Small intestine (tissue), 7 donors: Measurements from ENCODE around the gene DNAI1. TPM values are rescaled to one million over a fixed set of nuclear protein-coding genes. Genes with fewer than 3 reads are reported as not detected.
A peak's percentile ranks its signal among the peaks of the same experiment; 100 is the strongest.

Source experiments
- DNase-seq, 2 donors: peaks; one replicate each; pipeline versions ENCODE4 v3.0.0 to v3.0.0-alpha.2; 2013
- FAIRE-seq: peaks from 2 replicates; lab custom pipeline; 2012; peaks lifted over from hg19 to GRCh38; lab: Jason Lieb, UNC
- H3K27ac ChIP-seq, 3 donors: one replicate each; pipeline ENCODE4 v1.5.1; 2013; ENCODE audit warnings: low read length in 2 of 3, mild to moderate bottlenecking in 2 of 3, control low read depth in 1 of 3, inconsistent platforms in 1 of 3, low read depth in 1 of 3, moderate library complexity in 1 of 3
- H3K27me3 ChIP-seq, 3 donors: one replicate each; pipeline ENCODE4 v1.6.1; 2013; ENCODE audit warnings: low read length in 3 of 3, inconsistent platforms in 1 of 3; ENCODE audit not compliant: control insufficient read depth in 3 of 3, insufficient read depth in 3 of 3
- H3K36me3 ChIP-seq, 3 donors: one replicate each; pipeline ENCODE4 v1.6.1; 2013; ENCODE audit warnings: low read length in 3 of 3, inconsistent platforms in 1 of 3, low read depth in 1 of 3, mild to moderate bottlenecking in 1 of 3, moderate library complexity in 1 of 3; ENCODE audit not compliant: control insufficient read depth in 3 of 3, insufficient read depth in 2 of 3
- H3K4me1 ChIP-seq, 3 donors: one replicate each; pipeline ENCODE4 v1.6.1; 2013; ENCODE audit warnings: low read length in 2 of 3, inconsistent platforms in 1 of 3, low read depth in 1 of 3, mild to moderate bottlenecking in 1 of 3, moderate library complexity in 1 of 3; ENCODE audit not compliant: control insufficient read depth in 3 of 3, insufficient read depth in 2 of 3
- H3K4me3 ChIP-seq, 3 donors: one replicate each; pipeline ENCODE4 v1.5.1; 2013; ENCODE audit warnings: low read length in 3 of 3, control low read depth in 1 of 3, inconsistent platforms in 1 of 3, low read depth in 1 of 3, mild to moderate bottlenecking in 1 of 3, moderate library complexity in 1 of 3
- H3K9me3 ChIP-seq, 2 donors: one replicate each; pipeline ENCODE4 v1.6.1; 2013; ENCODE audit warnings: low read depth in 1 of 2, low read length in 1 of 2; ENCODE audit not compliant: control insufficient read depth in 2 of 2, insufficient read depth in 1 of 2
- WGBS, 3 donors: extraction: QIAGEN DNeasy Blood & Tissue Kit; methylation state at CpG; one replicate each; pipeline ENCODE4 v1.1.7; 2013; 5-methylcytosine and 5-hydroxymethylcytosine counted together
- polyA plus RNA-seq, 4 donors: library from polyadenylated mRNA; stranded (reverse) in 3 of 4; unstranded in 1 of 4; fragments of 200-250 nt in 3 of 4; fragments of 120-200 nt in 1 of 4; gene quantifications; one replicate each; pipeline versions ENCODE4 v1.2.1 to v1.2.3, GENCODE V29; 2013
- donor health status: healthy with polysubstance abuse.
- donor health status: control.
- donor health status: control.
- donor health status: Bipolar disorder and iron deficiency.
- donor health status: healthy.

Gene DNAI1
- polyA plus RNA-seq, 4 donors: 0.22 TPM; not detected in 3

- H3K4me1 ChIP-seq: peaks cover 0 to 14% (median under 1%) of the 10 kb centered on the region in 3 donors
- DNase-seq (no peak), FAIRE-seq (no peak)
- H3K27me3 ChIP-seq: peaks cover 0 to 19% (median 2%) of the 10 kb centered on the region in 3 donors
- no peaks in the 10 kb centered on the region for H3K36me3 ChIP-seq
- no peak overlapping the region for H3K4me3 ChIP-seq
- H3K27ac ChIP-seq: no peak overlapping the region
- H3K9me3 ChIP-seq: no peaks in the 10 kb centered on the region
- 83 to 95% (median 92%) methylated on average over 7 of the region's 7 CpGs for WGBS, 3 donors
Measured at GRCh38 chr9:34506623-34507022, 48.0 kb downstream of the DNAI1 start.

GRCh38 chr9:34507556-34507955 lies 49.0 kb downstream of the DNAI1 start:
- Histone ChIP-seq H3K27me3 (peaks cover 0 to 15% (median 2%) of the 10 kb centered on the region in 3 donors), H3K4me3 (no peak overlapping the region), H3K4me1 (peaks cover 0 to 14% (median 1%) of the 10 kb centered on the region in 3 donors), H3K9me3 (no peaks in the 10 kb centered on the region), H3K36me3 (no peaks in the 10 kb centered on the region), H3K27ac (no peak overlapping the region)
- FAIRE-seq: no peak
- 70 to 82% (median 80%) methylated on average over 5 of the region's 5 CpGs for WGBS, 3 donors
- no peak for DNase-seq

GRCh38 chr9:34507966-34508365 lies 49.4 kb downstream of the DNAI1 start:
- no peak overlapping the region for H3K27ac ChIP-seq
- H3K27me3 ChIP-seq: peaks cover 0 to 12% (median 2%) of the 10 kb centered on the region in 3 donors
- H3K4me3 ChIP-seq: no peak overlapping the region
- H3K36me3 ChIP-seq: no peaks in the 10 kb centered on the region
- FAIRE-seq: no peak
- DNase-seq: no peak
- H3K4me1 ChIP-seq: peaks cover 0 to 14% (median 1%) of the 10 kb centered on the region in 3 donors
- H3K9me3 ChIP-seq: no peaks in the 10 kb centered on the region

GRCh38 chr9:34508463-34508862 lies 49.9 kb downstream of the DNAI1 start:
- DNase-seq: no peak
- Histone ChIP-seq H3K27me3 (peaks cover 0 to 11% (median 2%) of the 10 kb centered on the region in 3 donors), H3K9me3 (no peaks in the 10 kb centered on the region), H3K4me3 (no peak overlapping the region), H3K4me1 (peaks cover 0 to 14% (median 1%) of the 10 kb centered on the region in 3 donors), H3K27ac (no peak overlapping the region), H3K36me3 (no peaks in the 10 kb centered on the region)
- 88 to 98% (median 91%) methylated on average over 3 of the region's 3 CpGs for WGBS, 3 donors
- no peak for FAIRE-seq

- no peaks in the 10 kb centered on the region for H3K9me3 ChIP-seq
- peaks cover 0 to 7% (median 2%) of the 10 kb centered on the region in 3 donors for H3K27me3 ChIP-seq
- WGBS, 3 donors: 73 to 90% (median 74%) methylated on average over 3 of the region's 3 CpGs
- no peak for DNase-seq
- no peaks in the 10 kb centered on the region for H3K36me3 ChIP-seq
- no peak overlapping the region for H3K4me3 ChIP-seq
- H3K4me1 ChIP-seq: peaks cover 0 to 14% (median 1%) of the 10 kb centered on the region in 3 donors
- H3K27ac ChIP-seq: no peak overlapping the region
- FAIRE-seq: no peak
Measured at GRCh38 chr9:34508951-34509350, 50.3 kb downstream of the DNAI1 start.

GRCh38 chr9:34510497-34511468 lies 52.2 kb downstream of the DNAI1 start:
- Histone ChIP-seq H3K4me3 (no peak overlapping the region), H3K27ac (peak overlapping the region in 1 of 3 donors; percentile 6), H3K27me3 (peaks cover 0 to 7% (median 0%) of the 10 kb centered on the region in 3 donors), H3K4me1 (peaks cover 0 to 14% (median 1%) of the 10 kb centered on the region in 3 donors), H3K9me3 (no peaks in the 10 kb centered on the region), H3K36me3 (no peaks in the 10 kb centered on the region)
- 63 to 65% (median 65%) methylated on average over 13 of the region's 13 CpGs for WGBS, 3 donors
- no peak for FAIRE-seq
- peak in 1 of 2 donors; percentile 26 for DNase-seq

GRCh38 chr9:34512131-34513078 lies 53.8 kb downstream of the DNAI1 start:
- FAIRE-seq (no peak), DNase-seq (no peak)
- Histone ChIP-seq H3K4me1 (peaks cover 0 to 14% (median 1%) of the 10 kb centered on the region in 3 donors), H3K4me3 (no peak overlapping the region), H3K27me3 (peaks cover 0 to 5% (median 0%) of the 10 kb centered on the region in 3 donors), H3K27ac (peak overlapping the region in 2 of 3 donors; percentile 22 to 33), H3K36me3 (no peaks in the 10 kb centered on the region), H3K9me3 (no peaks in the 10 kb centered on the region)
- WGBS, 3 donors: 70 to 80% (median 74%) methylated on average over 9 of the region's 9 CpGs
